ENCODE results near the gene KRI1.

KRI1 gene

DNA sequence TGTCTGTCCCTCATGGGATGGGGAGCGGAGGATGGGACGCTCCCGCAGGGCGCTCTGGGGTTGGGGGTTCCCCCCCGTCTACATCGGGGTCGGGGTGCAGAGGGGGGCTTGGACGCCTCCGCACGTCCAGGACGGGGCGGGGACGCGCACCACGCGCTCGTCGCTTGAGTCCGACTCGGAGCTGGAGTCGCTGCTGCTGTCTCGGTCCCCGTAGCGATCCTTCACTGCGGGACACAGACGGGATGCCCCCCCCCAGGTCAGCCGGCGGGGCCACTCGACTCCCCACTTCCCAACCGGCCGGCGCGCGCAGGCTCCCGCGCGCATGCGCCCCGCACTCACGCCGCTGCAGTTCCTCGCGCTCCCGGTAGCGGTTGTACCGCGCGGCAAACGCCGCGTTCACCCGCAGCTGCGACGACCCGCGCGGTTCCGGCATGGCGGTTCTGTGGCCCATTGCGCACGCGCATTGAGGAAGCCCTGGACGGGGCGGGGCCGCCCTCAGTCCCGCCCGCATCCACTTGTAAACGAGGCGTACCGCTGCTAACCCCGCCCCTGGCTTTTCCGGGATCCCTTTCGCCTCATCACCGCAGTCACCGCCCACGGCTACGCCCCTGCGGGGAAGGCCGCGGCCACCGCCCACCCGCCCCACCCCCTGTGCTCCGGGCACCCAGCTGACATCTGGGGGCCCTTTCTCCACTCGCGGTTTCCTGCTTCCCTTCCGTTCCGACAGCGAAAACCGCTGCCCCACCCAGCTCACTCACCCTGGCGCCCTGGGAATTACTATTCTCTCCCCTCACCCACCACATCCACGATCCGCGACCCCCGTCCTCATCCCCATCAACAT is at the start of gene KRI1:
TSS of gene KRI1 (minus strand) at position 444 of the 841 bp plus-strand sequence. CDS start at position 433, 11 bp downstream.
- DNase-seq (ENCODE audit: low read depth), result peak; percentile 87
- H3K4me3 ChIP-seq (ENCODE audit: low read depth, low read length), result peak within 1 kb of the TSS; percentile 95

DNA sequence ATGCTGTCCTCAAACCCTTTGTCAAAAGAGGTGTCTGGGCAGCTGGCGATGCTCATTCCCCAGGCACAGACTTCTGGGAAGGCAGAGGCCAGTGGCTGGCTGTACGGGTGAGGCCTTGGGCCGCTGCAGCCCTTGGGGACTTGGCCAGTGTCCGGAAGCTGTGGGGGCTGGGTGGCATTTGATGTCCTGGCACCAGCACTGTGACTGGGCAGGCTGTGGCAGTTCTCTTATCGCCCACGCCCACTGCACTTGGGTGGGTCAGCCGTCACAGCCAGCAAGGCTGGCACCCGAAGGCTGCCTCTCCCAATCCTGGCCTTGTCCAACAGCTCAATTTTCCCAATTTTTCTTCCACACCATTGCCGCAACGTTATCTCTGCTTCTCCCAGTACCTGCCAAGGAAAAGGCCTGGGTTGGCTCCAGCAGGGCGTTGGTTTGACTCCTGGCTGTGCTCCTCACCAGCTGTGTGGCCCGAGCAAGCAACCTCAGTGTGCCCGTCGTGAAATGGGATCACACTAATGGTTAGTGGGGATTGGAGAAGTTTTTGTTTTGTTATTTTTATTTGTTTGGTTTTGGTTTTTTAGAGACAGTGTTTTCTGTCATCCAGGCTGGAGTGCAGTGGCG is 46.8 kb upstream of the KRI1 start:
- H3K4me3 ChIP-seq (ENCODE audit: low read depth, low read length), result no peak overlapping the region
- no peak for DNase-seq (ENCODE audit: low read depth)

DNA sequence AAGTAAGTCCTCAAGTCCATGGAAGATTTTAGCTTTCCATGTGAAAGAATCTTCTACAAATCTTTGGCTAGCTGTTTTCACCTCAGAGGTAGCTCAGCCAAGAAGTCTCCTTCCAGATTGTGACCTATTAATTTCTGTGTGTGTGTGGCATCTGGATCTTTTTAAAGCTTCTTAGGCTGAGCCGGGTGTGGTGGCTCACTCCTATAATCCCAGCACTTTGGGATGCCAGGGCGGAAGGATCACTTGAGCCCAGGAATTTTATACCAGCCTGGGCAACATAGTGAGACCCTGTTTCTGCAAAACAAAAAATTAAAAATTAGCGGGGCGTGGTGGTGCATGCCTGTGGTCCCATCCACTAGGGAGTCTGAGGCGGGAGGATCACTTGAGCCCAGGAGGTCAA is 46.1 kb upstream of the KRI1 start:
- DNase-seq (ENCODE audit: low read depth), result no peak
- no peak overlapping the region for H3K4me3 ChIP-seq (ENCODE audit: low read depth, low read length)

DNA sequence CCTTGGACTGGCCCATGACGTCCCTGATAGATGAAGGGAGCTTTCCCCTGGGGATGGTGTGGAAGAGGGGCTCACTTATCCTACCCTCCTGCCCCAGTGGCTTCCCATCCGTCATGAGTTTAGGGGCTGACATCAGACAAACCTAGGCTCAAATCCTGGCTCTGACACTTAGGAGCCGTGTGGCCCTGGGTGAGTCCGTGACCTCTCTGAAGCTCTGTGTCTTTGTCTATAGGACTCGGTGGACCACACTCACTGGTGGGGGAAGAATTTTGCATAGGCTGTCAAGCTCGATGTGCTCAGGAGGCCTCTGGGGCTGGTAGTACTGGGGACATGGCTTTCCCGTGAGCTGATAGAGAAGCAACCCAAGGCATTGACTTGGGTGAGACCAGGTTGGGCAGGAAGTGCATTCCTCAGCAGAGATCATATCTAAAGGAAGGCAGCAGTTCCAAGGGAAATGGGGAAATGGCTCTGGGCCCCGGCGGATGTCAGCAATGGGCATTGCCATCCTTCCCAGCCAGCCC is 38.7 kb upstream of the KRI1 start:
- H3K4me3 ChIP-seq (ENCODE audit: low read depth, low read length), result no peak overlapping the region
- no peak for DNase-seq (ENCODE audit: low read depth)

DNA sequence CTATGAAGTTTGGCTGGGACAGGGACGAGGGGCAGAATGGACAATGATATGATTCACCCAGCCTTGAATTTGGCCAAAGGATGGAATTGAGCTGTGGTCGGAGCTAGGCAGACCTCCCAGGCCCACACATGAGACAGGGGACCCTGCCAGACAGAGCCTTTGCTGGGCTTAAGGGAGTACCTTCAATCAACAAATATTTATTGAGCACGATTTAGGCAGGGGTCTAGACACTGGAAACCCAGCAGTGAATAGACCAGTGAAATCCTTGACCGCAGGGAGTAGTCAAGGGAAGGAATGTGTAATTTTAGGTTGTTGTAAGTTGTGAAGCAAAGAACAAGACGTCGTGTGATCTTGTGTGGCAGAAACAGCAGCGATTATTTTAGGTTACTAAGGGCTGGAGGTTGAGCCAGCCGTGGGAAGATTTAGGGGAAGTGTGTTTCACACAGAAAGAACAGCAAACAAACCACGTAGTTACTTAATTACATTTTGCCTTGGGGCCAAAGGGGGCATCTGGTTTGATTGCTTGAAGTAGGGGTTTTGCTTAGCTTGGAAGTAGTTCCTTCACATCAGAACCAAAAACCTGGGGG is 38.2 kb upstream of the KRI1 start:
- DNase-seq (ENCODE audit: low read depth), result no peak
- H3K4me3 ChIP-seq (ENCODE audit: low read depth, low read length), result no peak overlapping the region

DNA sequence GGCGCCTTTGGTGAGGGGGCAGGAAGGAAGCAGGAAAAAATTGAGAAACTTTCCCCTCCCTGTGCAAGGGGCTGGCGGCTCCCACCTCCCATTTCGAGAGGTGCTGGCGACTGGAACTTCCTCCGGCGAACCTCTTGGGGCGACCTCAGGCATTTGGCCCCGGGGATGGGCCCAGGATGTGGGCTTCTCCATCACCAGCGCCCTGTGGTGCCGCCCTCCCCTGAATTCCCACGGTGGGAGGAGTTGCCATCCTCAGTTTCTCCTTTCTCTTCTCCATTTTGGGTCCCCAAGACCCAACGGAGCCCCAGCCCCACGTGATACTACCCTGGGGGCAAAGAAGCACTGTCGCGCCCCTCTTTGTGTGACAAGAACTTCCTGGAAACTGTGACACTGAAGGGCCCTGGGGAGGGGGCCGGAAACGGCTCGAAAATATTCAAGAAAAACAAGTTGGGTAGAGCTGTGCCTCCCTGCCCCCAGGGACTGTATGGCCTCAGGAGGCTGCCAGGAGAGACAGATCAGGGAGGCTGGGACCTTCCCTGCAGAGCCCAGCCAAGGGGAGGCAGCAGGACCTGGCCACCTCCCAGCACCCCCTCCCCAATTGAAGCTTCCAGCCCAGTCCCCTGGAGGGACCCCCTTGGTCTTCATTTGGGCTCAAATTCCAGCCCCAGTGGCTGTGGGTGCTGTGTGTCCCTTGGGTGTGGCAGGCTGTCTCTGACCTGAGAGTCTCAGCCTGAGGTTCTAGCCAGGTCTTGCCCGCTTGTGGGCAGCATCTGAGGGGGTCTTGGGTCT is 37.5 kb upstream of the KRI1 start:
- DNase-seq (ENCODE audit: low read depth), result no peak
- peak overlapping the region; percentile 87 for H3K4me3 ChIP-seq (ENCODE audit: low read depth, low read length)

DNA sequence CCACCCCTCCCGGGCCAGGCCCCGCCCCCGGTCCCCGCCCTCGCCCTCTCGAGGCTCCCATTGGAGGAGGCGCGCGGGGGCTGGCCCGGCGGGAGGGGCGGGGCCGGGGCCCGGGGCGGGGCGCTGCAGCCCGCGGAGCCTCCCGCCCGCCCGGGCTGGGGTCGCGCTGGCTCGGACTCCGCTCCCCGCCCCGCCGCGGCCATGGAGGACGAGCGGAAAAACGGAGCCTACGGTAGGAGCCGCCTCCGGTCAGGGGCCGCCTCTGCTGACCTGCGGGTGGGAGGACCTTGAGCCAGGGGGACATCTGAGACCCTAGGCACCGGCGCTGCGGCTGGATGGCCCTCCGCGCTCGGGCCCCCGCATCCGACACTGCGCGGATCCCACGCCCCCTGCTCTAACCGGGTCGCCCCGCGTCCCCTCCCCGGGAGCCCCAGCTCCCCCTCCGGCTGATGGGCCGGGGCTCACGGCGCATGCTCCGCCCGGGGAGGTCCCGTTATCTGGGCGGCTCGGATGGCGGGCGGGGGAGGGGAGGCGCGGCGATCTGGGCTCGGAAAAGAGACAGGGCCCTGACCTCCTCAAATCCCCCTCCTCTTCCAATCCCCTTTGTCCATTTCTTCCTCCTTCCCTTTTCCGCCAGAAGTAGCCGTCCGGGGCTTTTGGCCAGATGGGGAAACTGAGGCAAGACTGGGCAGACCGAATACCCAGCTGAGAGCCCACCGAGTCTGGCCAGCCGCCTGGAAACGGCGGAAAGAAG is 36.7 kb upstream of the KRI1 start:
- peak overlapping the region; percentile 87 for H3K4me3 ChIP-seq (ENCODE audit: low read depth, low read length)
- peak; percentile 13 for DNase-seq (ENCODE audit: low read depth)

DNA sequence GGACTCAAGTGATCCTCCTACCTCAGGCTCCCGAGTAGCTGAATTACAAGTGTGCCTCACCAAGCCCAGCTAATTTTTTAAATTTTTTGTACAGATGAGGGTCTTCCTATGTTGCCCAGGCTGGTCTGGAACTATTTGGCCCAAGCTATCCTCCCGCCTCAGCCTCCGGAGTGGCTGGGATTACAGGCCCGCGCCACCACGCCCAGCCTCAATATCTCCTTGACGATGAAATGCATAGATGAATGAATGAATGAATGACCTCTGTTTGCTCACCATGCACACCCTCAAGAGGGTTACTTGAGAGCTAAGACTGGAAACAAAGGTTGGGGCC is 36.2 kb upstream of the KRI1 start:
- no peak for DNase-seq (ENCODE audit: low read depth)
- H3K4me3 ChIP-seq (ENCODE audit: low read depth, low read length), result peak overlapping the region; percentile 18

DNA sequence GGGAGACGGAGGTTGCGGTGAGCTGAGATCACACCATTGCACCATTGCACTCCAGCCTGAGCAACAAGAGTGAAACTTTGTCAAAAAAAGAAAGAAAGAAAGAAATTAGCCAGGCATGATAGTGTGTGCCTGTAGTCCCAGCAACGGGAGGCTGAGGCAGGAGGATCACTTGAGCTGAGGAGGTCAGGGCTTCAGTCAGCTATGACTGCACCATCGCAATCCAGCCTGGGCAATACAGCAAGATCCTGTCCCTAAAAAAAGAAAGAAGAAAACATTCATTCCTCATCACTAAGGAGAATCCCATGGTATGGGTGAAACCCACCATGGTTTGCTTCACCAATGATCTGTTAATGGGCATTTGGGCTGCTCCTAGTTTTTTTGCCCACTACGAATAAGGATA is 34.3 kb upstream of the KRI1 start:
- no peak for DNase-seq (ENCODE audit: low read depth)
- H3K4me3 ChIP-seq (ENCODE audit: low read depth, low read length), result no peak overlapping the region

DNA sequence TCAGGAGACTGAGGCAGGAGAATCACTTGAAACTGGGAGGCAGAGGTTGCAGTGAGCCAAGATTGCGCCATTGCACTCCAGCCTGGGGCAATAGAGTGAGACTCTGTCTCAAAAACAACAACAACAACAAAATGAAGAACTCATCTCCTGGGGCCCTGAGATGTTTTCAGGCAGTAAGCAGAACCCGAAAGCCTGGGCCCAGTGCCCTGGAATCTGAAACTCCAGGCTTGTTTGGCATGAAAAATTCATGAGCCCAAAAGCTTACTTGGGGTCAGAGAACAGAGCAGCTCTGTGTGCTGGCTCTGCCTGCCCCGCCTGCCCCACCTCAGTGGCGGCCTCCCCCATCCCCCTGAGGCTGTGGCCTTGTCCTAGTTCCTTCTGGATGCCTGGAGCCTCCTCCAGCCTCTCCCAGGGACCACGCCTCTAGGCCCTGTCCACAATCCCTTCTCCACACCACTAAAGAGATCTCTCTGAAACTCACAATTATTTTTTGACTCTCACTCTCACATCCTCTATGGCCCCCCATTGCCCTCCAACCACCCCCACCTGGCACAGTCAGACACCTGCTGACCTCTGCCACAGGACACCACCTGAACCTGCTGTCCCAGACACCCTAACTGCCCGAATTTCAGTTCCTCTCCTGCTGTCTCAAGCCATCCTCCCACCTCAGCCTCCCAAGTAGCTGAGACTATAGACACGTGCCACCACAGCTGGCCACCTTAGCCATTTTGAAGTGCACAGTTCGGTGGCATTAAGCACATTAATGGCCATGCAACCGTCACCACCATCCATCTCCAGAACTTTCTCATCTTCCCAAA is 28.2 kb upstream of the KRI1 start:
- DNase-seq (ENCODE audit: low read depth), result no peak
- H3K4me3 ChIP-seq (ENCODE audit: low read depth, low read length), result no peak overlapping the region

DNA sequence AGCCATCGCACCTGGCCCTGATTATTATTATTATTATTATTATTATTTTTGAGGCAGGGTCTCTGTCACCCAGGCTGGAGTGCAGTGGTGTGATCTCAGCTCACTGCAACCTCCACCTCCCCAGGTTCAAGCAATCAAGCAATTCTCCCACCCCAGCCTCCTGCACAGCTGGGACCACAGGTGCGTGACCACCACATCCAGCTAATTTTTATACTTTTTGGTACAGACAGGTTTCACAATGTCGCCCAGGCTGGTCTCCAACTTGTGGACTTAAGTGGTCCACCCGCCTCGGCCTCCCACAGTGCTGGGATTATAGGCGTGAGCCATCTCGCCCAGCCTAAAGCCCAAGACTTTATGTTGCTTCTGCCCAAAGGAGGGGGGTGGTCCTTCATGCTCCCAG is 27.3 kb upstream of the KRI1 start:
- no peak for DNase-seq (ENCODE audit: low read depth)
- no peak overlapping the region for H3K4me3 ChIP-seq (ENCODE audit: low read depth, low read length)

DNA sequence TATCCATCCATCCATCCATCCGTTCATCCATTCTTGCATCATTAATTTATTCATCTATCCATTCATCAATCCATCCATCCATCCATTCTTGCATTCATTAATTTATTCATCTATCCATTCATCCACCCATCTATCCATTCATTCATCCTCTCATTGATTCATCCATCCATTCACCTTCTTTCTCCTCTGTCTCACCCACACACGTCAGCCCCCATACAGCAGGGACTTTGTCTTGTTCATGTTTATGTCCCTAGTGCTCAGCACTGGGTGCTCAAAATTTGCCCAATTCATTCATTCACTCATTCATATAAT is 22.0 kb upstream of the KRI1 start:
- DNase-seq (ENCODE audit: low read depth), result no peak
- H3K4me3 ChIP-seq (ENCODE audit: low read depth, low read length), result no peak overlapping the region

DNA sequence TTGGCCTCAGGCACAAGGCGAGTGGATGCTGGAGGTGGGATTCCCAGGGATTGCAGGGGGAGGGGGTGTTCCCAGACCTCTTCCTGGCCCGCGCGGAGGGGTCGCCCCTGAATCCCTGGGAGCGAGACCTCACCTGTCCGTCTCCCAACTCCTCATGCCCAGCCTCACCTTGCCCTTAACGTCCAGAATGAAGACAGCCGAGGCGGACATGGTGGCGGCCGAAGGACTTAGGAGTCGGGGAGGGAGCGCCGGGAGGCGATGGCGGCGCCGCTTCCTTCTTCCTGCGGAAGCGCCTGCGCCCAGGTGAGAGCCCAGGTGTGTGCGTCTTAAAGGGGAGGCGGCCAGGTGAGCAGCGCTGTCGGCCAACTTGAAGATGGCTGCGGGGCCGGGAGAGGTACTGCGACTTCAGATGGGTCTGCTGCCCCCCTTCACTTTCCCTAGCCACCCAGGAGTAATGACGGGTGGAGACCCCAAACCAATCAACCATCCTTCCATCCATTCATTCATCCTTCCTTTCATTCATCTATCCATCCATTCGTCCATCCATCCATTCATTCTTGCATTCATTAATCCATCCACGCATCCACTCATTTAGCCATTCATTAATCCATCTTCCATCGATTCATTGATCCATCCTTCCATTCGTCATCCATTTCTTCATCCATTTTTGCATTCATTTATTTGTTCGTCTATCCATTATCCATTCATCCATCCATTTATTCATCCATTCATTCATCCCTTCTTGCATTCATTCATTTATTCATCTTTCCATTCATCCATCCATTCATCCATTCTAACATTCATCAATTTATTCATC is 21.4 kb upstream of the KRI1 start, which contains the start of gene AP1M2:
TSS of gene AP1M2 (minus strand) at position 291 of the 817 bp plus-strand sequence. CDS start at position 210, 81 bp downstream.
- DNase-seq (ENCODE audit: low read depth), result no peak
- H3K4me3 ChIP-seq (ENCODE audit: low read depth, low read length), result no peak within 1 kb of the TSS

DNA sequence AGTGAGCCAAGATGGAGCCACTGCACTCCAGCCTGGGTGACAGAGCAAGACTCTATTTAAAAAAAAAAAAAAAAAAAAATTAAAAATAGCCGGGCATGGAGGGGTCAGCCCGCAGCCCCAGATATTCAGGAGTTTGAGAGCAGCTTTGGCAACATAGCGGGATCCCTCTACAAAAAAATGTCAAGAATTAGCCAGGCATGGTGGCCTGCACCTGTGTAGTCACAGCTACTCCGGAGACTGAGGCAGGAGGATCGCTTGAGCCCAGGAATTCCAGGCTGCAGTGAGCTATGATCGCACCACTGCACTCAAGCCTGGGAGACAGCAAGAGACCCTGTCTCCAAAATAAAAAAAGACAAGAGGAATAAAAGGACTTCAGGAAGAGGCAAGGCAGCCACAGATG is 20.6 kb upstream of the KRI1 start:
- no peak overlapping the region for H3K4me3 ChIP-seq (ENCODE audit: low read depth, low read length)
- DNase-seq (ENCODE audit: low read depth), result no peak

DNA sequence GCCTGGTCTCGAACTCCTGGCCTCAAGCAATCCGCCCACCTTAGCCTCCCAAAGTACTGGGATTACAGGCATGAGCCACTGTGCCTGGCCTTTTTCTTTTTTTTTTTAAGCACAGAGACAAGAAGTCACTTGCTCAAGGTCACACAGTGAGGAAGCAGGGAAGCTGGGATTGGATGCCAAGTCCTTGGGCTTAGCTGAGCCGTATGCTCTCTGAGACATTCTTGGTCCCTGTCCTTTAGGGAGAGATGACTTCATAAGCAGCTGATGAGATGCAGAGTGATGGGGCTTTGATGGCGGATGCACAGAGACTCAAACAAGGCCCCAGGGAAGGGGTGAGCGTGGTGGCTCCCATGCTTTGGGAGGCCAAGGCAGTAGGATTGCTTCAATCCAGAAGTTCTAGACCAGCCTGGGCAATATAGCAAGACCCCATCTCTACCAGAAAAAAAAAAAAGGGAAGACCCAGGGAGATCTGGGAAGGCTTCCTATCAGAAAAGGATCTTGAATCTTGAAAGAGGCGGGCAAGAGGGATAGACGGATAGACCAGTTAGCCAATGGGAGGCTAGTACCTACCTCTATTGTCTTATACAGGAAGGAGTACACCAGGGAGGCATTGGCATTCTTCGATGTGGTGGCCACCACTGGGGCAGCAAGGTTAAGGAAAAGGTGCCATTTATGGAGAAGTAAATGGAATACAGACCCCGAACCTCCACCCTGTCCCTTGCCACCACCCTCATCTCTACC is 17.4 kb upstream of the KRI1 start:
- no peak overlapping the region for H3K4me3 ChIP-seq (ENCODE audit: low read depth, low read length)

DNA sequence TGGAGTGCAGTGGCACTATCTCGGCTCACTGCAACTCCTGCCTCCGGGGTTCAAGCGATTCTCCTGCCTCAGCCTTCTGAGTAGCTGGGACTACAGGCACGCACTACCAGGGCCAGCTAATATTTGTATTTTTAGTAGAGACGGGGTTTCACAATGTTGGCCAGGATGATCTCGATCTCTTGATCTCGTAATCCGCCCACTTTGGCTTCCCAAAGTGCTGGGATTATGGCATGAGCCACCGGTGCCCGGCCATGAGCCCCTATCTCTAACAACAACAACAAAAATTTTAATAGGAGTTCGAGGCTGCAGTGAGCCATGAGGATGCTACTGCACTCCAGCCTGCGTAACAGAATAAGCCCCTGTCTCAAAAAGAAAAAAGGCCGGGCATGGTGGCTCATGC is 16.3 kb upstream of the KRI1 start:
- DNase-seq (ENCODE audit: low read depth), result no peak
- no peak overlapping the region for H3K4me3 ChIP-seq (ENCODE audit: low read depth, low read length)

More for the DNA sequence above, 17.4 kb upstream of the KRI1 start:
- no peak for DNase-seq (ENCODE audit: low read depth)

Measured in skeletal muscle cell (primary cell).